Esophagus squamous epithelium (tissue), 5 donors: ENCODE measurements around the gene CYP2S1. TPM values are rescaled to one million over a fixed set of nuclear protein-coding genes. Genes with fewer than 3 reads are reported as not detected.

Experiments used
- DNase-seq: peaks from one replicate; lab custom pipeline; 2025; lab: John Stamatoyannopoulos, UW
- H3K27ac ChIP-seq, 4 donors: fragments of 200-600 bp; sonication (generic); one replicate each; pipeline ENCODE4 v1.5.1; 2016 to 2019; ENCODE audit warnings: mild to moderate bottlenecking in 1 of 4
- H3K27me3 ChIP-seq, 4 donors: fragments of 200-600 bp; sonication (generic); 1 replicate in 3 of 4; 2 replicates in 1 of 4; pipeline versions ENCODE4 v1.5.1 to v1.6.0; 2017 to 2021; ENCODE audit warnings: antibody characterized with exemption in 1 of 4
- H3K36me3 ChIP-seq, 3 donors: fragments of 200-600 bp; sonication (generic); one replicate each; pipeline ENCODE4 v1.5.1; 2016 to 2019
- H3K4me1 ChIP-seq, 3 donors: fragments of 200-600 bp; sonication (generic); one replicate each; pipeline ENCODE4 v1.5.1; 2017 to 2019
- H3K4me3 ChIP-seq, 4 donors: fragments of 200-600 bp; sonication (generic); 1 replicate in 3 of 4; 2 replicates in 1 of 4; pipeline ENCODE4 v1.5.1; 2016 to 2019; ENCODE audit warnings: mild to moderate bottlenecking in 2 of 4, moderate library complexity in 1 of 4
- H3K9me3 ChIP-seq, 3 donors: fragments of 200-600 bp; sonication (generic); one replicate each; pipeline ENCODE4 v1.5.1; 2016 to 2019
- CTCF ChIP-seq, 6 experiments: fragments of 450-650 bp in 4 of 6; fragments of 200-600 bp in 2 of 6; sonication (generic) in 2 of 6; IDR thresholded peaks; one replicate each; pipeline ENCODE4 v1.5.1; 2016 to 2019; ENCODE audit warnings: antibody characterized with exemption in 6 of 6, mild to moderate bottlenecking in 4 of 6, moderate library complexity in 4 of 6
- POLR2A ChIP-seq, 4 donors: fragments of 450-650 bp; IDR thresholded peaks; one replicate each; pipeline ENCODE4 v1.6.1; 2017; ENCODE audit warnings: antibody characterized with exemption in 4 of 4, mild to moderate bottlenecking in 4 of 4, moderate library complexity in 3 of 4
- WGBS, 2 donors: methylation state at CpG; one replicate each; pipeline ENCODE4 v1.1.5; 2018; 5-methylcytosine and 5-hydroxymethylcytosine counted together
- intact Hi-C: fragments of 100-400 bp; cut with DNase I; formaldehyde crosslinking; loops from one replicate; pipeline ENCODE4 v1.15.0; 2022
- total RNA-seq, 4 donors: library from RNA; depleted of rRNA; stranded (reverse); fragments of >200 nt; gene quantifications; one replicate each; pipeline ENCODE4 v1.1.0, GENCODE V29; 2016
- donor health status: DM: yes; HTN: yes; CAD: no.

Gene CYP2S1
- total RNA-seq, 4 donors from 2014 or later: 12.4 to 20.3 (median 15.2) TPM

GRCh38 chr19:41238244-41238643, 45.2 kb downstream of the CYP2S1 start:
- H3K9me3 ChIP-seq: no peaks in the 10 kb centered on the region
- peaks cover 0 to 70% (median 0%) of the 10 kb centered on the region in 3 donors for H3K36me3 ChIP-seq
- no peaks in the 10 kb centered on the region for H3K27me3 ChIP-seq
- H3K27ac ChIP-seq: no peak overlapping the region
- intact Hi-C loops: no loop called here
- no peak overlapping the region for H3K4me3 ChIP-seq
- no peak for DNase-seq
- peaks cover 0 to 6% (median 0%) of the 10 kb centered on the region in 3 donors for H3K4me1 ChIP-seq
- WGBS, 2 donors: 48 to 81% methylated on average over 3 to 7 of the region's 10 CpGs
- TF ChIP-seq POLR2A (IDR thresholded peaks at IDR 0.05) (no peak), CTCF (IDR thresholded peaks at IDR 0.05) (no peak)

- TF ChIP-seq POLR2A (IDR thresholded peaks at IDR 0.05) (no peak), CTCF (IDR thresholded peaks at IDR 0.05) (no peak)
- Histone ChIP-seq H3K4me1 (peaks cover 0 to 6% (median 0%) of the 10 kb centered on the region in 3 donors), H3K9me3 (no peaks in the 10 kb centered on the region), H3K27me3 (no peaks in the 10 kb centered on the region), H3K27ac (no peak overlapping the region), H3K36me3 (peaks cover 0 to 75% (median 0%) of the 10 kb centered on the region in 3 donors), H3K4me3 (no peak overlapping the region)
- intact Hi-C loops: no loop called here
- no peak for DNase-seq
- WGBS, 2 donors: 35 to 53% methylated on average over 9 of the region's 9 CpGs
Observed at GRCh38 chr19:41239363-41239762, 46.3 kb downstream of the CYP2S1 start.

- Histone ChIP-seq H3K4me1 (peaks cover 0 to 6% (median 0%) of the 10 kb centered on the region in 3 donors), H3K27ac (no peak overlapping the region), H3K36me3 (peaks cover 0 to 82% (median 0%) of the 10 kb centered on the region in 3 donors), H3K9me3 (no peaks in the 10 kb centered on the region), H3K4me3 (no peak overlapping the region), H3K27me3 (no peaks in the 10 kb centered on the region)
- WGBS, 2 donors: 77 to 94% methylated on average over 2 of the region's 2 CpGs
- DNase-seq: no peak
- TF ChIP-seq POLR2A (IDR thresholded peaks at IDR 0.05): no peak
- TF ChIP-seq CTCF (IDR thresholded peaks at IDR 0.05): no peak
- intact Hi-C loops: no loop called here
Observed at GRCh38 chr19:41239961-41240574, 47.0 kb downstream of the CYP2S1 start.

- DNase-seq: no peak
- no peak overlapping the region for H3K27ac ChIP-seq
- intact Hi-C loops: no loop called here
- TF ChIP-seq POLR2A (IDR thresholded peaks at IDR 0.05): no peak
- no peak for TF ChIP-seq CTCF (IDR thresholded peaks at IDR 0.05)
- no peaks in the 10 kb centered on the region for H3K27me3 ChIP-seq
- WGBS, 2 donors: 84 to 86% methylated on average over 5 of the region's 5 CpGs
- peaks cover 0 to 91% (median 0%) of the 10 kb centered on the region in 3 donors for H3K36me3 ChIP-seq
- H3K4me3 ChIP-seq: no peak overlapping the region
- H3K9me3 ChIP-seq: no peaks in the 10 kb centered on the region
- peaks cover 0 to 6% (median 0%) of the 10 kb centered on the region in 3 donors for H3K4me1 ChIP-seq
Observed at GRCh38 chr19:41241859-41242258, 48.8 kb downstream of the CYP2S1 start.

- Histone ChIP-seq H3K27me3 (no peaks in the 10 kb centered on the region), H3K27ac (no peak overlapping the region), H3K36me3 (peaks cover 0 to 91% (median 0%) of the 10 kb centered on the region in 3 donors), H3K9me3 (no peaks in the 10 kb centered on the region), H3K4me1 (peaks cover 0 to 5% (median 0%) of the 10 kb centered on the region in 3 donors), H3K4me3 (no peak overlapping the region)
- DNase-seq: no peak
- TF ChIP-seq POLR2A (IDR thresholded peaks at IDR 0.05): no peak
- TF ChIP-seq CTCF (IDR thresholded peaks at IDR 0.05): no peak
- intact Hi-C loops: no loop called here
- 80 to 92% methylated on average over 4 of the region's 4 CpGs for WGBS, 2 donors
Observed at GRCh38 chr19:41244117-41244516, 51.1 kb downstream of the CYP2S1 start.
